ENCODE data around the gene KLHL3.

Gene KLHL3

DNA sequence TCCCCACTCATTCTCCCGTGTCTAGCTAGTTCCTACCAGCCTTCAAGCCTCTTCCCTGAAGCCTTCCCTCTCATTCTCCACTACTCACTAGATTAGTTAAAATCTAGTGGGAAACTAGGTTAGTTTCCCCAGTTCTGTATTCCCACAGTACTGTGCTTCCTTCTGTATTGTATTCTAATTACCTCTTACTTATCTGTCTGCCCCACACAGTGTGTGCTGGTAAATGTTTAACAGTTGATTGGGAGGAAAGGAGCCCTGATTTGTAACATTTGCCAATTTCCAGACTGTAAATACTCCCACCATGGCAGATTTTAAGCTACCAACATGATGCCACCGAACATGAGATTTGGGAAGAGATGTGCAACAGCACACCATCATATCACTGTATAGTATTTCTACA is 8.3 kb downstream of the KLHL3 start:
- H3K79me2 ChIP-seq (ENCODE audit: control insufficient read depth, low read length), result no peaks in the 10 kb centered on the region
- no peak overlapping the region for H3K4me3 ChIP-seq (ENCODE audit: low read length)
- H3K4me1 ChIP-seq (ENCODE audit: control insufficient read depth, low read length), result no peaks in the 10 kb centered on the region

DNA sequence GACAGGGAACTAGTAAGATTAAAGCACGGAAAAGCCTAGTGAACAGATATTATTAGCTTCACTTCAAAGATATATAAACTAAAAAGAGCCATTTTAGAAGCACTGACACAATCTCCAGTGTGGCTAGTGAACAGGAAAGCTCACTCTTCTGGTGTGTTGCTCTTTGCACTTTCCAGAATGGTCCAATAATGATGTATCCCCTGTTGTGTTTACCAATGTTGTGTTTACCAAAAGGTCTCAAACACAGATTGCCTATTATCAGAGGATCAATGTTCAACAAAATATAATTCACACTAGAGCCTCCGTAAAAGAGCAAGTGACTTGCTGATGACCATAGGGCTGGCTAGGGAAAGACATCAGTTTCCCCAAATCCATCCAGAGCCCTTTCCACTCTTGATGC is 11.6 kb downstream of the KLHL3 start:
- H3K4me3 ChIP-seq (ENCODE audit: low read length), result no peak overlapping the region
- H3K27ac ChIP-seq (ENCODE audit: low read depth, low read length), result no peak overlapping the region
- H4K20me1 ChIP-seq (ENCODE audit: control insufficient read depth, insufficient read depth, low read depth, low read length), result no peaks in the 10 kb centered on the region
- no peak for TF ChIP-seq EZH2phosphoT487 (IDR thresholded peaks at IDR 0.05; ENCODE audit: borderline replicate concordance, low read length)
- H3K4me2 ChIP-seq (ENCODE audit: low read length), result no peak overlapping the region
- no peaks in the 10 kb centered on the region for H3K9me3 ChIP-seq (ENCODE audit: control insufficient read depth, insufficient read depth, low read length)
- H3F3A ChIP-seq (ENCODE audit: control insufficient read depth, insufficient read depth), result no peaks in the 10 kb centered on the region
- H3K27me3 ChIP-seq (ENCODE audit: control insufficient read depth, low read length), result peaks cover 3% of the 10 kb centered on the region; the same call in 1 of the 2 replicates
- H3K36me3 ChIP-seq (ENCODE audit: control insufficient read depth, low read length), result no peaks in the 10 kb centered on the region
- no peaks in the 10 kb centered on the region for H3K79me2 ChIP-seq (ENCODE audit: control insufficient read depth, low read length)
- H3K9me2 ChIP-seq (replicated peaks; ENCODE audit: control insufficient read depth, low read length), result no peaks in the 10 kb centered on the region
- no peaks in the 10 kb centered on the region for H3K4me1 ChIP-seq (ENCODE audit: control insufficient read depth, low read length)

More for the DNA sequence above, 8.3 kb downstream of the KLHL3 start:
- Histone ChIP-seq H3K36me3 (ENCODE audit: control insufficient read depth, low read length) (no peaks in the 10 kb centered on the region), H3K9me3 (ENCODE audit: control insufficient read depth, insufficient read depth, low read length) (no peaks in the 10 kb centered on the region), H3K9me2 (replicated peaks; ENCODE audit: control insufficient read depth, low read length) (no peaks in the 10 kb centered on the region), H3K27me3 (ENCODE audit: control insufficient read depth, low read length) (peaks cover 3% of the 10 kb centered on the region; the same call in 1 of the 2 replicates), H4K20me1 (ENCODE audit: control insufficient read depth, insufficient read depth, low read depth, low read length) (no peaks in the 10 kb centered on the region), H3F3A (ENCODE audit: control insufficient read depth, insufficient read depth) (no peaks in the 10 kb centered on the region), H3K27ac (ENCODE audit: low read depth, low read length) (no peak overlapping the region), H3K4me2 (ENCODE audit: low read length) (no peak overlapping the region)
- TF ChIP-seq EZH2phosphoT487 (IDR thresholded peaks at IDR 0.05; ENCODE audit: borderline replicate concordance, low read length), result no peak
- TF ChIP-seq, protein P1, sequence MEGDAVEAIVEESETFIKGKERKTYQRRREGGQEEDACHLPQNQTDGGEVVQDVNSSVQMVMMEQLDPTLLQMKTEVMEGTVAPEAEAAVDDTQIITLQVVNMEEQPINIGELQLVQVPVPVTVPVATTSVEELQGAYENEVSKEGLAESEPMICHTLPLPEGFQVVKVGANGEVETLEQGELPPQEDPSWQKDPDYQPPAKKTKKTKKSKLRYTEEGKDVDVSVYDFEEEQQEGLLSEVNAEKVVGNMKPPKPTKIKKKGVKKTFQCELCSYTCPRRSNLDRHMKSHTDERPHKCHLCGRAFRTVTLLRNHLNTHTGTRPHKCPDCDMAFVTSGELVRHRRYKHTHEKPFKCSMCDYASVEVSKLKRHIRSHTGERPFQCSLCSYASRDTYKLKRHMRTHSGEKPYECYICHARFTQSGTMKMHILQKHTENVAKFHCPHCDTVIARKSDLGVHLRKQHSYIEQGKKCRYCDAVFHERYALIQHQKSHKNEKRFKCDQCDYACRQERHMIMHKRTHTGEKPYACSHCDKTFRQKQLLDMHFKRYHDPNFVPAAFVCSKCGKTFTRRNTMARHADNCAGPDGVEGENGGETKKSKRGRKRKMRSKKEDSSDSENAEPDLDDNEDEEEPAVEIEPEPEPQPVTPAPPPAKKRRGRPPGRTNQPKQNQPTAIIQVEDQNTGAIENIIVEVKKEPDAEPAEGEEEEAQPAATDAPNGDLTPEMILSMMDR (IDR thresholded peaks at IDR 0.05; ENCODE audit: low read depth, low read length, poor library complexity, severe bottlenecking), result no peak

DNA sequence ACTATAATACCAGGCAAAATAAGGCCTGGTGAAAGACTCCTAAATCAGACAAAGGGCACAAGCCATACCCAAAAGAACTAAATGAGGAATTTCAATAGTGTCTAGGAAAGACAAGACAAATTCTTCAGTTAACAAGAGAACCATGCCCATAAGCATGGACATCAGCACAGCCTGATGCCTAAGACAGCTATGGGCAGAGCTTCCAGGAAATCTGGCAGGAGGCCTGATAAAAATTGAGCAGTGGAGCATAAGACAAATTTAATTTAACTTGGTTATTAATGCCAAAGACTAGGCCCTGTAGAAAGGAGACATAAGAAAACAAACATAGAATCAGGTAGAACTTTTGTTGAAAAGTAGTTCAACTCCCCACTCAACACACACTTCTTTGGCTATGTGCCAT is 17.3 kb downstream of the KLHL3 start:
- no peaks in the 10 kb centered on the region for H3K9me3 ChIP-seq (ENCODE audit: control insufficient read depth, insufficient read depth, low read length)
- TF ChIP-seq EZH2phosphoT487 (IDR thresholded peaks at IDR 0.05; ENCODE audit: borderline replicate concordance, low read length), result no peak
- TF ChIP-seq, protein P1 (IDR thresholded peaks at IDR 0.05; ENCODE audit: low read depth, low read length, poor library complexity, severe bottlenecking), result no peak
- no peaks in the 10 kb centered on the region; the same call in 1 of the 2 replicates for H3K27me3 ChIP-seq (ENCODE audit: control insufficient read depth, low read length)
- no peaks in the 10 kb centered on the region for H3K4me1 ChIP-seq (ENCODE audit: control insufficient read depth, low read length)
- H3K9me2 ChIP-seq (replicated peaks; ENCODE audit: control insufficient read depth, low read length), result no peaks in the 10 kb centered on the region
- no peak overlapping the region for H3K4me2 ChIP-seq (ENCODE audit: low read length)
- no peaks in the 10 kb centered on the region for H3K79me2 ChIP-seq (ENCODE audit: control insufficient read depth, low read length)
- H3K27ac ChIP-seq (ENCODE audit: low read depth, low read length), result no peak overlapping the region
- no peak overlapping the region for H3K4me3 ChIP-seq (ENCODE audit: low read length)
- no peaks in the 10 kb centered on the region for H3F3A ChIP-seq (ENCODE audit: control insufficient read depth, insufficient read depth)
- no peaks in the 10 kb centered on the region for H3K36me3 ChIP-seq (ENCODE audit: control insufficient read depth, low read length)
- no peaks in the 10 kb centered on the region for H4K20me1 ChIP-seq (ENCODE audit: control insufficient read depth, insufficient read depth, low read depth, low read length)

DNA sequence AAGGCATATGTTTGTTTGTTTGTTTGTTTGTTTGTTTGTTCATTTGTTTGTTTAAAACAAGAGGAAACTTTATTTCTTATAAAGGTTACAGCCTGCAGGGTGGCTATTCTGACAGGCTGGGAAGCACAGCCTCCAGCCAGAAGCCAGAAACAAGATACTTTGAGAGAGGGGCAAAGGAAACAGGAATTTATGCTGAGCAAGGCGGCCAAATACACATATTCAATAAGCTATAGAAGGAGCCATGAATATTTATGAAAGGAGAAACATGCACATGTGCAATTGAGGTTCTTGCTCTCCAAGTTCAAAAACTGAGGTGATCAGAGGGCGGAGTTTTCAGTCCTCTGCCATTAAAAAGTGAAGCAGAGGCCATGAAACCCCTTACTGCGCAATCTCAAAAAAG is 19.6 kb downstream of the KLHL3 start:
- H3K9me3 ChIP-seq (ENCODE audit: control insufficient read depth, insufficient read depth, low read length), result no peaks in the 10 kb centered on the region
- H3K4me2 ChIP-seq (ENCODE audit: low read length), result no peak overlapping the region
- H3K4me3 ChIP-seq (ENCODE audit: low read length), result no peak overlapping the region
- no peaks in the 10 kb centered on the region for H3K36me3 ChIP-seq (ENCODE audit: control insufficient read depth, low read length)
- H3K27me3 ChIP-seq (ENCODE audit: control insufficient read depth, low read length), result no peaks in the 10 kb centered on the region; the same call in 1 of the 2 replicates
- H3K27ac ChIP-seq (ENCODE audit: low read depth, low read length), result no peak overlapping the region
- TF ChIP-seq, protein P1 (IDR thresholded peaks at IDR 0.05; ENCODE audit: low read depth, low read length, poor library complexity, severe bottlenecking), result no peak
- no peak for TF ChIP-seq EZH2phosphoT487 (IDR thresholded peaks at IDR 0.05; ENCODE audit: borderline replicate concordance, low read length)
- H3F3A ChIP-seq (ENCODE audit: control insufficient read depth, insufficient read depth), result no peaks in the 10 kb centered on the region
- no peaks in the 10 kb centered on the region for H3K79me2 ChIP-seq (ENCODE audit: control insufficient read depth, low read length)
- H4K20me1 ChIP-seq (ENCODE audit: control insufficient read depth, insufficient read depth, low read depth, low read length), result no peaks in the 10 kb centered on the region
- no peaks in the 10 kb centered on the region for H3K4me1 ChIP-seq (ENCODE audit: control insufficient read depth, low read length)
- no peaks in the 10 kb centered on the region for H3K9me2 ChIP-seq (replicated peaks; ENCODE audit: control insufficient read depth, low read length)
